Sciatic nerve (tissue), 2 donors: ENCODE data around the gene TP53TG3C. TPM values are rescaled to one million over a fixed set of nuclear protein-coding genes. Genes with fewer than 3 reads are reported as not detected.
"Not testable (repeated sequence)": the region's sequence is repeated elsewhere in the genome, so short reads cannot be mapped to it uniquely, and the experiment has no call there.

Experiments used
- ATAC-seq: fragments of 200-7000 bp; cut with Tn5 transposase; one replicate; pipeline ENCODE4 v1.9.1; 2020; ENCODE audit warnings: mild to moderate bottlenecking, moderate library complexity
- DNase-seq: peaks from one replicate; pipeline ENCODE4 v3.0.0-alpha.2; 2020; ENCODE audit warnings: low spot score
- intact Hi-C: fragments of 100-400 bp; cut with DNase I; formaldehyde crosslinking; loops from one replicate; pipeline ENCODE4 v1.14.2; 2022
- total RNA-seq: library from RNA; stranded (reverse); fragmentation: NEBNext Ultra II Directional; extraction: Animal tissue kit (Norgen Biotek cat#: 25700); gene quantifications from one replicate; pipeline ENCODE4 v1.2.1, GENCODE V29; 2021
- donor health status: DM: no; HTN: no; CAD: no.
- donor health status: DM: no; HTN: no; CAD: no.

The TP53TG3C gene
- not detected for total RNA-seq

GRCh38 chr16:33193926-33194325, at the start of gene TP53TG3C:
TP53TG3C (plus strand) TSS chr16:33194226; CDS start chr16:33194294, 68 bp downstream.
- ATAC-seq, DNase-seq, intact Hi-C loops: not testable (repeated sequence)

Other genes starting within 250 kb of the TP53TG3C start
- not detected for gene TP53TG3E, start 110.1 kb downstream of the TP53TG3C start, total RNA-seq
- not detected for gene TP53TG3B, start 166.6 kb downstream of the TP53TG3C start, total RNA-seq